COLO668 (cell line): Measurements from ENCODE around the gene PTGR3.

Experiments
- DNase-seq: peaks from one replicate; lab custom pipeline; 2025; ENCODE audit not compliant: unreplicated experiment; lab: John Stamatoyannopoulos, UW

PTGR3 gene

DNA sequence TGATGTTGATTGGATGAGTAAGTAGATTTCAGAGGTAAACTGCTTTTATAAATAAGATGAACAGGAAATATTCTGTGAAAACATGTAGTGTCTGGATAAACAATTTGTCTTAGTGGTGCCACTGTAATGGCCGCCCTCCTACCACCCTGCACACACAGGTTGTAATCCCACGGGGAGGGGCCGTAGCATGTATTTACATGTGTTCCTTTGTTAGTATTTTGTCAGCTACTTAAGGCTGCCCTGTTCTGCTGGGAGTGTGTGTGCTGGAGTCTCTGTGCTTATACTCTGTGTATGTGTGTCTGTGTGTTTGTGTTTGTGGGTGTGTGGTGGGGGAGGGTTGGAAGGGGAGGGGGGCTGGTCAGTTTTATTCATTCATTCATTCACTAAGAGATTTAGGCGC is 6.7 kb upstream of the PTGR3 start:
- DNase-seq, result peak; percentile 53

DNA sequence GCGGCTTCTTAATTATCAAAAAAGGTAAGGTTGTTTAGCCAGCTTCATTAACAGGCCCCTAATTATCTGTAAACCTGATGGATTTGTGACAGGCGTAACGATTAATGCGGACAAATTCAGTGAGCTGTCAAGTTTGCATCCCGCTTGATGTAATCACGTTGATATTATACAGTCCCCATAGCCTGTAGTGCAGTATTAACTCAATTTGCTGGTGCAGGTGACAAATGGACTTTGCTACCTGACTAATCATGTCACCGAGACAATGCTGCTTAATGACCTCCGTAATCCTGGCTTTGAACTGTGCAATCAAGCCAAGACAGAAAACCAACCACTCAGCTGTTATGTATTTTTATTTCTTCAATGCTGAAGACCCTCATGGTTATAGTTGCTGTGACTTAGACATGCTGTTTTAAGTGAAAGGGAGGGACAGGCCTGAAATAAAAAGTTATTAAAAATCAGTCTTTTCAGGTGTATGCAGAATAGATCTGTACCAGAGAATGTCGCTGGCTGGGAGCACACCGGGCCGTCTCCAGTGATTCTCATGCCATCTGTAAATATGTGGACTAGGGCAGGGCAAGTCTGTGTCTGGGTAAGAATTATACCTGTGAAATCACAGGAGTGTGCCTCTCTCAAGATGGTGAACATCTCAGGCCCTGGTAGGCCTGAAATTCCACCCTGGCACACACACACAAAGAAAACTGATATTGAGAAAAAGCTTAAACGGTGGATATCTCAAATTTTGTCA is 6.0 kb upstream of the PTGR3 start:
- DNase-seq, result peak; percentile 53

DNA sequence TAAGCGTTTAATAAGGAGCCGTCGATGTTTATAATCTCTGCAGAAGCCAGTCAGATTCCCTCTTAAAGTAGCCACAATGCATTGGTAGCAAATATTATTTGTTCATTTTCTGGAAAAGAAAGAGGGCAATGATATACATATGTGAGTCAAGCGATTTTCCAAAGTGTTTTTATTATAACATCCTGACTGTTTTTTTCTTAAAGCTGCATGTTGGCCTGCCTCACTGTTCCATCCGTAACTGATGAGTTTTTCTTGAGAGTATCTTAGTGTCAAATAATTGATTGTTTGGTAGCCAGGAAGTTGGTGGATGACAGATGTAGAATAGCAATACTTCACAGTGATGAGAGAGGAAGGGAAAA is 5.4 kb upstream of the PTGR3 start:
- DNase-seq, result no peak

DNA sequence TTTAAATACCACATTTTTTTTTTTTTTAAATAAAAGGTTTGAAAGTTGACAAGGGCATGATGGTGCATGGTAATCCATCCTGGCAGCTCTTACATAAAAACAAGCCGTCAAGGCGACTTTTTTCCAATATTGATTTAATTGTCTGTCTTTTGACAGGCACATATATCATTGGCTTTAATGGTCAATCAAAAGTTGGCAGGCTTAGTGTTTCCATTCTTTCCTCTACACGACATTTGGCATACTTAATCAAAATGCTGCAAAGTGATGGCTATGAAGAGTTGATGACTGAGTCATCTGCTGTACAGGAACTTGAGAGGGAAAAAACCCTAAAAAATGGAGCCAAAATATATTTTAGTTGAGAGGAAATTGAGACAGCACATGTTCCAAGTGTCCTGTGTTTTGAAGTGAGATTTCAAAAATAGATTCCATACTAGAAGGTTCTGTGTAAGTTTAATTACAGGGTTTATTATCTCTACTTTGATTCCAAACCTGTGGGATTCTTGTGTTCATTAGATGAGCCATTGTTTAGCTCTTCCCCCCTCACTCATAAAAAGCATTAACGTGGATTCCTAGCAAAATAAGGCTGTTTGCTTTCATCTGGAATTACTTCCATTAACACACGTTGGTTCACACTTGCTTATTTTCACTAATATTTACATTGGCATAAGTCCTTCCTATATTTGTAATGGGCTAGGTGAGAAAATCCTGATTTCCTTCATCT is 4.8 kb upstream of the PTGR3 start:
- DNase-seq, result no peak

DNA sequence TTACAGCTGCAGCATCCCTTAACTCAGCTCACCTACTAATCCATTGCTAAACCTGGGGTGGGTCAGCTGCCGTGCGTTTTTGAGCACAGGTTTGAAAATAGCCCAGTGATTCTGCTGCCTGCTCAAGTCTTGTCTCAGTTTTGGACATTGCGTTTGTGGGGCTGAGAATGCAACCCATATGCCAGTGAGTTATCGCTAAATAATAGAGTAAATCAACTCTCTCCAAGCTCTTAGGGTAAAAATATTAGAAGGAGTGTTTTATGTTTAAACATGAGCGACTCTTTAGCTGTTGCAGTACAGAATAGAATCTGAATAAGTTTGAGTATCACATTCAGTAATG is 3.8 kb upstream of the PTGR3 start:
- DNase-seq, result no peak

DNA sequence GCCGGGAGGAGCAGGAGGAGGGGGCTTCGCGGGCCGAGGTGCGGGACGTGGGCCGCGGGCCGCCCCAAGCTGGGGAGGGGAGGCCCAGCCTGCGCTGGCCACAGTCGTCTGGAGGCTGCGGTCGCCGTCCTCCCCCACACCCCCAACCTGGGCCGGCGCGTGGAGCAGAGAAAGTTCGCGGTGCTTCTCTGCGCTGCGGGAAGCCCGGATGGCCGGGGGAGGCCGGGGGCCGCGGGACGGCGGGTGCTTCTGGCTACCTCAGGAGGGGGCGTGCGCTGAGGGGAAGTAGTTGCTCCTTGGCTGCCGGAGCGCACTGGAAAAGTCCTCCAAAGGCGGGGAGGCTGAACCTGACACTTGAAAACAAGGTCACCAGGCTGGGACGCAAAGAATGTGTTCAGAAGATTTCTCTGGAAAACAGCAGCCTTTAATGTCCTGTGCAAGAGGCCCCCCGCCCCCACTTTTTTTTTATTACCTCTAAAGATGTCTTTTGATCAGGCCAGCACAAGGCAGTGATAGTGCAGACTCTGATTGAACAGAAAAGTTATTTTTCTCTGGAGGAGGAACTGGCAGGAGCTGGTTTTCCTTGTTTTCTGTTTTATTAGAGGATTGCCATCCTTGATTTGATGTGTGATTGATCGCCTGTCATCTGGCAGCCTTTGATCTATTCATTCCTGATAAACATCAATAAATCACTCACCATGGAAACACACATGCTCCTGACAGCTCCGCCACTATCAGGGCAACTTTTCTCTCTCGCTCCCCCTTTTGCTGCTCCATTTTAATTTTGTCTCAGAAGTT is 3.2 kb upstream of the PTGR3 start:
- DNase-seq, result peak; percentile 62

DNA sequence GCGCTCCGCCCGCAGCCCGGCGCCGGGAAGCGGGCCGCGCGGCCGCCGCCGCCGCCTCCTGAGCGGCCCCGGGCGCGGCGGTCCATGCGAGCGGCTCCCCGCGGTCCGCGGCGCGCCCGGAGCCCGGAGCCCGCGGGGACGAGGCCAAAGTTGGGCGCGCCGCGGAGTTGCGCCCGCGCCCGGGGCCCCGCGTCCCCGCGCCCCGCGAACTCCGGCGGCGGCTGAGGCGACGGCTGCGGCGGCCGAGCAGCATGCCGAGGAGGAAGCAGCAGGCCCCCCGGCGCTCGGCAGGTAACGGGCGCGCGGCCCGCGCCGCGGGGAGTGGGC is 2.6 kb upstream of the PTGR3 start:
- DNase-seq, result peak; percentile 65

DNA sequence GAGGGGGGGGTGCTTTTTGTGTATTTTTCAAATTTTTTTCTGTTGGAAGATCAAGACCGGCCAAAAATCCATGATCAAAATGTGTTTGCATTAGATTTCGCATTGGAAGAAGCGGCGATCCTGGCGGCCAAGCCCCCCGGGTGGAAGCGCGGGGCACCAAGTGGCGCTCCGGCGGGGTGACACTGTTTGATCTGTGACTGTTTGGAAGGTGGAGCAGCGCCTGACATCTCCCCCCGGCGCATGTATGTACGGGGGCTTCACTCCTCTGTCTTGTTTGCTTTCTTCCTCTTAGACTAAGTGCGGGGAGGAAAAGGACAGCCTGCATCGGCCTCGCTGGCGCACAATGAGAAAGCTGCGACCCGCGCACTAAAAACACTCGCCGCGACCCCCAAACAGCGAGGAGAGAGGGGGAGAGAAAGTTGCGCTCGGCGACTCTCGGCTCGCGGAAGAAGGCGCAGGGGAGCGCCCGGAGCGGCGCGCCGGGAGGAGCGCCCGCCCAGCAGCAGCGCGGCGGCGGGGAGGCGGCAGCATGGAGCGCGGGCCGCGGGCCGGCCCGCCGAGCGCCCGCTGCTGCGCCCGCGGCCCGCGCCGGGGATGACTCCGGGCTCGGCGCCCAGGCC is 2.2 kb upstream of the PTGR3 start:
- DNase-seq, result peak; percentile 65

DNA sequence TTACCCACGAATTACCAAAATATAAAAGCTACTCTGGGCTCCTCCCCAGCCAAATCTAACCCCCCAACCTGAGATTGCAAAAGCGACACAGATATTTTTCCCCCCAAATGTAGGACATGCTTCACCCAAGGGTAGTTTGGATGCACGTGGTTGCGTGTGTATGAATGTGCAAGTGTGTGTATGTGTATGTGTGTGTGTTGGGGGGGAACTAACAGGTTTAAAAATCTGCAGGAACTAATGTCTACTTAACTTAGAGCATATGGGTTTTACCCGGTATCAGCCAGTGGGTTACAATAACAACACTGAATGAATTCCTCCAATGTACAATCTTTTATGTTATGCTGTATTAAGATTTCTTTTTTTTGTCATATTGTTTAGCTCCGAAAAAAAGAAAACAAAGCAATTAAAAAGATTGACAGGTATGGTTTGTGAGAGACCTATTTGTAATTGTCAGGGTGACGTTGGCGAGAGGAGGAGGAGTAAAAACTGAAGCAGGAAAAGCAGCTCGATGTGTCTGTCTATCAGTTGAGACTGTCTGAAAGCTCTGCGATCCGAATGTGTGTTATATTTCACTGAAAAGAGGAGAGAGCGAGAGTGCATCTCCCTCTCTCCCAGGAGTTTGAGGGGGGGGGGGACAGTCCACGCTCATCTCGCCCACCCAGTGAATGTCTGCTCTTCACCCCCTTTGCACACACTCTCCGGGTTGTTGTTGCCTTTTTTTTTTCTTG is 1.5 kb upstream of the PTGR3 start, which contains the start of gene TSHZ1:
Gene TSHZ1 (plus strand): TSS at position 524 of the 728 bp plus-strand sequence. CDS start 1,080 bp downstream, outside the sequence.
- peak; percentile 75 for DNase-seq

DNA sequence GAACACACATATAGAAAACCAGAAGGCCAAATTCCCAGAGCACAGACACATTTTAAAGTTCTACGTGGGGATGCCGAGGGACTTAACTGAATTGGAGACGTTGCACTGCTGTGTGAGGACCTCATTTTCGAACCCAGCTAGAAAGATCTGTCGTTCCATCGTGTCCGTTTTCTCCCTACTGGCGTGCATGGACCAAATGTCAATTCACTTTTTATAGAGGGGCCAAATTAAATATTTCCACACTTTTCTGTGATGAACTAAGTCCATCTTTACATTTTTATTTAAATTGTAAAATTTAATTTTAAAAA is 966 bp upstream of the PTGR3 start:
- peak; percentile 50 for DNase-seq

DNA sequence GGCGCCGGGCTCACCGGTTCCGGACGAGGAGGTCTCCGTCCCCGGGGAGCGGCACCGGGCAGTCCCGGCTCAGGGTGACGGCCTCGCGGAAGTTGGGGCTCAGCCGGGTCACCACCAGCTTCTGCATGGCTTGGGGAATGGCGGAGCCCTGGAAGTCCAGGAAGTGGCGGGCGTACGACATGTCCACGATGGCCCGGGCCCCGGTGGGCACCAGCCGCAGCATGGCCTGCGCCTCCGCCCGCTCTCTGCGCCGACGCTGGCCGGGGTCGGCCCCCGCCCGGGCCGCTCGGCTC is 157 bp downstream of the PTGR3 start:
- DNase-seq, result no peak

DNA sequence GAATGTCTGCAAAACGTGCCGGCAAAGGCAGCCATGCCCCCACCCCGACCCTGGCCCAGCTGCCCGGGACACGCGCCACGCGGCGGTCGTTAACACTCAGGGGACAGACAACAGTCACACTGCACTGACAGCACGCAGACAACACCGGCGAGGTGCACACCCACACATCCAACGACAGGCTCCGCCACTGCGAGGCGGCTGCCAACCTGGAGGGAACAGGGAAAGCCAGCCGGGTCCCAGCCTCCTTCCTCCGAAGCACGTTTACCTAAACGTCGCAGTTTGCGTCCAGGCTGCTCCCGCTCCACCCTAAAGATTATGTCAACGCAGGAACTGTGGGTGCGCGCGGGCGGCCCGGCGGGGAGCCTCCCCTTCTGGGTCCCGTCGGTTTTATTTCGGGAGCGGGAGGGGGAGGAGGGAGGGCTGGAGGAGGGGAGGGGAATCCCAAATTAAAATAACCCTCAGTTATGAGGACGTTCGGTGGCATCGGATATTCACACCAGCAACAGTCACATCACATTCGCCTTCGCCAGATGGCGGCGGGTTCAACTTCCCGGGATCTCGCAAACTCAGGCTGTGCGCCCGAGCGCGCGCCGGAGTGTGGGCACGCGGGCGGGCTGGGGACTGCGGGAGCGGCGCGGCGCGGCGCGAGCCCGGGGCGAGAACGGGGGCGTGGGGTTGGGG is 644 bp downstream of the PTGR3 start:
- peak; percentile 78 for DNase-seq

DNA sequence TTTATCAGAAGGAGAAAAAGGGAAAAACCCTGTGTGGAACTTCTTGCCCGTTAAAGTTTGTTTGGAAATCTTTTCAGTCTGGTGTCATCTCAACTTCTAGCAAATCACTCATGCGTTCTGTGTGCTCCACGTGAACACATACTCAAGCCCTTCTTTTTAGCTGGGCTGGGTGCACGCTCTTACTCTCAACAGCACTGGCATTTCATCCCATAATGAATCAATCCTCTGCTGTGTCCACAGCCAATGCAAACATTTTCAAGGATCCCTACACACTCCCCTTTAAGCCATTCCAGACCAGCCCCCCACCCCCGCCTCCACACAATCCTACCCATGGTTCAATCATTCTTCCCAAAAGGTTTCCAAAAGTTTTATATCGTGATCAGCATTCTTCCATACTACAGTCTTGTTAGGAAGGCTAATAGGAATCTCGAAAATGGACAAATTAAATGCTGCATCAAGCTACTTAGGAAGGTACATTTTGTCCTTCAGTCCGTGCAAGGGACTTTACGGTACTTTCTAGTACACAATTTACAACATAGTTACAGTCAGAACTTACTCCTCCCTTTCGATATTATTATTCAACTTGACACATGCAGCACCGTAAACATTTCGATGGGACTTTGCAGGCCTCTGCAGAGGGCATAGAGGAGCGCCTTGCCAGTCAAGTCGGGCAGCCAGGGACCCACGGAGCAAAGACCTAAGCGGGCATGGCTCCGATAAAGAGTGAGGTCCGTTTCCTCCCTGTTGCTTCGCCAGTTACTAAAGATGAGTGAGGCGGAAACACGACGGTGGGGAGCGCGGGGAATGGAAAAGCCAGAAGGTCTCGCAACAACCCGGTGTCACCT is 1.4 kb downstream of the PTGR3 start:
- DNase-seq, result peak; percentile 18

DNA sequence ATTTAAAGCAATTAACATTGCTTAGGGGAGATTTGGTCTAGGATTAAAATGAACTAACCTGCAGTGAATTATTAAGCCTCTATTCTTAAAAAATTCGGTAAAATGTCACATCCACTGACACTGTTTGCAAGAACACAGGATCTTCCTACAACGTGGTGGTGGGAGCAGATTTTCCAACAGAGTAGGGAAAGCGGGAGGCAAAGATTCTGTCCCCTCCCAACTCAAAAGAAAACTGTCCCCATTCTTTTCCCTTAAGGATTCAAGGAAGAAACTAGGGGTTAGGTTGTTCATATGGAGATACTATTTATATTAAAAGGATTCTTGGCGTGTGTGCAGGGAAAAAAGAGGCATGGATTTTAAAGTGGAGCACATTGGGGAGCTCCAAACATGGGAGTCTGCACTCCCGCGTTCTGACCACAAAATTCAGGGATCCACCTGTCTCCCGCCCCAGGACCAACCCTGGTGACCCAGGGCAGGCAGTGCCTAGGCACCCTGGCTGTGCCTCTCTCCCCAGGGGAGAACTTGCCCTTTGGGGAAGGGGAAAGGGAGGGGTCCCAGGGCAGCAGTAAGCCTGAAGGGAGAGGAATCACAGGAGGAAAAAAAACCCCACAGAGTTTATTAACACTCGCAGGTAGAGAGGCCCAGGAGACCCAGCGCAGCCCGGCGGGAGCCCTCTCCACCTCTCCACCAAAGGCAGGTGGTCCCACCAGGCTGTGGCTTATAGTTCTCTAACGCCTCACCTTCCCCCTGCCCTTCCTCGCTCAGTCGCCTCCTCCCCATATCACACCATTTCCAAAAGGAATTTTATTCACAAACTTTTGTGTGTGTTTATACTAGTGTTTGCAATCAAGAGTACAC is 2.3 kb downstream of the PTGR3 start:
- no peak for DNase-seq

DNA sequence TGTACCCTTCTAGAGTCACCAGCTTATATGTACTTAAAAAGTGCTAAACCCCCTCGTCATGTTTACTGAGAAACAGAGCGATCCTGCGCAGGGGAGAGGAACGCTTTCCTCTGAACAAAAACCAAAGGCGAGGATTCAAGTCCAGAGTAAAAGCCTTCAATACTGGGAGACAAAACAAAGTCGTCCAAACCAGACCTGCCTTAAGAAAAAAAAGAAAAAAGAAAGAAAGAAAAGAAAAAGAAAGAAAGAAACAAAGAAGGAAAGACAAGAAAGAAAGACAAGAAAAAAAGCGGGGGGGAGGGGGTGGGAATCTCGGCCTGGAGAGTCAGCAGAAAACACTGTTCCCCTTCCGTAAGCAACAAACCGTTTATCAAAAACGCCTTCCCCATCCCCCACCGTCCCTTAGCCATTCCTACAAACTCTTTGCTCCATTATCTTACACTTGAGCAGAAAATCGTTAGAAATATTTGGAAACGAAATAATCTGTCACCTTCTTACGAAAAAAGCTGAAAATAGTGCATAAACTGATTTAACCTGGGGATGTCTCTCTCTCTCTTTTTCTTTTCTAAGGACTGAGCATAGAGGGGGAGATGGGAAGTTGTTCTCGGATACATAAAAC is 3.3 kb downstream of the PTGR3 start:
- DNase-seq, result no peak

DNA sequence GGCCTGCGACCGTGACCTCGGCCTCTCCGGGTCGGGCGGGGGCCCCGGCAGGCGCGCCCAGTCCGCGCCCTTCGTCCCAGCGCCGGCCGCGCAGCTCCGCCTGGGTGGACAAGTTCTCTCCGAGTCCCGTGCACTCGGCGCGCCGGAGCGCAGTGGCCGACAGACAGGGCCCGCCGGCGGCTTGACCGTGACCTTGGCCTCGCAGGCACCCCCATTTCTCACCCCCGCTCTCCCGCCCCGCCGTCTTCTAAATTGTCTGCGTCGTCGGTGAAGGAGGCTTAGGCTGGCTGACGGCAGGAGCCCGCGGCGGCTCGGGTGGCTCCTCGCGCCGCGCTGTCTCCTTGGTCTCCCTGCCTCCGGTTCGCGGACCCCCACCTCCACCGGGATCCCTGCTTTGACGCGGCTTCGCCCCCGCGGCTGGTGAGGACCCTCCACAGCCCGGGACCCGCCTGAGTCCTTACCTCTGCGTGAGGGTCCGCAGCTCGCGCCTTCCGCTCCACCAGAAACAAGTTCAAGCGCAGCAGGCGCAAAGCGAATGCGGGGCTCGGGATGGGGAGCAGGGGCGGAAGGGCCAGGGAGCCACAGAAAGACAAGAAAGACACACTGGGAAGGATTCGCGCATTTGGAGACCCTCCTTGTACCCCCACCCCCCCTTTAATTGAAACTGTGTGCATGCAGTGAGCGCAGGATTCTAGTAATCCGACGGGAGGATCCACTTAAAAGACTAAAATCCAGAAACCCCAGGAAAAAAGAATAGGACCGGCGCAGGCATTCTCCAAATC is 4.0 kb downstream of the PTGR3 start:
- DNase-seq, result no peak

DNA sequence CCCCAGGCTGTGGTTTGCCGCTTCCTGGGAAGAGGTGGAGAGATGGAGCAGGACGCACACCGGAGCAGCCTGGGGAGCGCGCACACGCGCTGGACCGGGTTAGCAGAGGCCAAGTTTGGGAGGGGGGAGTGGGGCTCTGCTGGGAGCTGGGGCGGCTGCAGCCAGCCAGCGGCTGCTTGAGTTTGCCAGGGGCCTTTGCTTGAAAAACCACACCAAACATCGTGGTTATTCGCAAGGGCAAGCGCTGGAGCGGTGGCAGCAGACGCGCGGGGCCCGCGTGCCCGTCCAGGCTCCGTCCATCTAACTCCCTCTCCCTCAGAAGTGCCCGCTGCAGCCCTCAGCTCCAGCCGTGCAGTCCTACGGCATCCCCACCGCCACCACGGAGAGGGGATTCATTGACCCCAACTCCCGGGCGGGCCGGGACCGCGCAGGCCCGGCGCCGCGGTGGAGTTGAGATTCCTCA is 4.6 kb downstream of the PTGR3 start:
- DNase-seq, result no peak
